ENCODE results near the gene IL10RA. TPM values are rescaled to one million over a fixed set of nuclear protein-coding genes. Genes with fewer than 3 reads are reported as not detected.

IL10RA gene
- total RNA-seq, 1 experiment from 2014 or later: 1.7 TPM

DNA sequence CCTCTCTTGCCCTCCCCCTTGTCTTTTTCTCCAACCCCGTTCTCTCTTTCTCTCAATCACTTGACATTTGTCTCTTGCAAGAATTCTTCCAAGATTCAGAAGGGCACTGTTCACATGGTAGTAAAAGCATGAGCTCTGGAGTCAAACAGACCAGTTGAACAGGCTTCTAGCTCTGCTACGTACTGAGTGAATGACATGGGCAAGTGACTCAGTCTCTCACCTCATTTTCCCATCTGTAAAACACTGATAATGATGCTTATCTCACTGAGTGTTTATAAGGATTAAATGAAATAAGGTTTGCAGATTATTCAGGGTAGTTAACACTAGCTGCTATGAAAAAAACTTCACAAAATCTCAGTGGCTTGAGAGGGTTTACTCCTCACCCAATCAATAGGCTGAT, 5.9 kb upstream of the IL10RA start:
- TF ChIP-seq ZFX (IDR thresholded peaks at IDR 0.05) (no peak), FOSL1 (IDR thresholded peaks at IDR 0.05; ENCODE audit: low read depth) (no peak), ZNF274 (IDR thresholded peaks at IDR 0.05; ENCODE audit: low read depth, low read length) (no peak), JUND (IDR thresholded peaks at IDR 0.05) (no peak), EGR1 (IDR thresholded peaks at IDR 0.05; ENCODE audit: low read depth) (no peak), YY1 (IDR thresholded peaks at IDR 0.05; ENCODE audit: extremely low read depth, insufficient replicate concordance, low read depth, low read length) (no peak), SP1 (IDR thresholded peaks at IDR 0.05; ENCODE audit: low read depth) (no peak)
- TF ChIP-seq, protein P1, sequence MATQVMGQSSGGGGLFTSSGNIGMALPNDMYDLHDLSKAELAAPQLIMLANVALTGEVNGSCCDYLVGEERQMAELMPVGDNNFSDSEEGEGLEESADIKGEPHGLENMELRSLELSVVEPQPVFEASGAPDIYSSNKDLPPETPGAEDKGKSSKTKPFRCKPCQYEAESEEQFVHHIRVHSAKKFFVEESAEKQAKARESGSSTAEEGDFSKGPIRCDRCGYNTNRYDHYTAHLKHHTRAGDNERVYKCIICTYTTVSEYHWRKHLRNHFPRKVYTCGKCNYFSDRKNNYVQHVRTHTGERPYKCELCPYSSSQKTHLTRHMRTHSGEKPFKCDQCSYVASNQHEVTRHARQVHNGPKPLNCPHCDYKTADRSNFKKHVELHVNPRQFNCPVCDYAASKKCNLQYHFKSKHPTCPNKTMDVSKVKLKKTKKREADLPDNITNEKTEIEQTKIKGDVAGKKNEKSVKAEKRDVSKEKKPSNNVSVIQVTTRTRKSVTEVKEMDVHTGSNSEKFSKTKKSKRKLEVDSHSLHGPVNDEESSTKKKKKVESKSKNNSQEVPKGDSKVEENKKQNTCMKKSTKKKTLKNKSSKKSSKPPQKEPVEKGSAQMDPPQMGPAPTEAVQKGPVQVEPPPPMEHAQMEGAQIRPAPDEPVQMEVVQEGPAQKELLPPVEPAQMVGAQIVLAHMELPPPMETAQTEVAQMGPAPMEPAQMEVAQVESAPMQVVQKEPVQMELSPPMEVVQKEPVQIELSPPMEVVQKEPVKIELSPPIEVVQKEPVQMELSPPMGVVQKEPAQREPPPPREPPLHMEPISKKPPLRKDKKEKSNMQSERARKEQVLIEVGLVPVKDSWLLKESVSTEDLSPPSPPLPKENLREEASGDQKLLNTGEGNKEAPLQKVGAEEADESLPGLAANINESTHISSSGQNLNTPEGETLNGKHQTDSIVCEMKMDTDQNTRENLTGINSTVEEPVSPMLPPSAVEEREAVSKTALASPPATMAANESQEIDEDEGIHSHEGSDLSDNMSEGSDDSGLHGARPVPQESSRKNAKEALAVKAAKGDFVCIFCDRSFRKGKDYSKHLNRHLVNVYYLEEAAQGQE (IDR thresholded peaks at IDR 0.05; ENCODE audit: low read depth): no peak
- TF ChIP-seq, protein P2, sequence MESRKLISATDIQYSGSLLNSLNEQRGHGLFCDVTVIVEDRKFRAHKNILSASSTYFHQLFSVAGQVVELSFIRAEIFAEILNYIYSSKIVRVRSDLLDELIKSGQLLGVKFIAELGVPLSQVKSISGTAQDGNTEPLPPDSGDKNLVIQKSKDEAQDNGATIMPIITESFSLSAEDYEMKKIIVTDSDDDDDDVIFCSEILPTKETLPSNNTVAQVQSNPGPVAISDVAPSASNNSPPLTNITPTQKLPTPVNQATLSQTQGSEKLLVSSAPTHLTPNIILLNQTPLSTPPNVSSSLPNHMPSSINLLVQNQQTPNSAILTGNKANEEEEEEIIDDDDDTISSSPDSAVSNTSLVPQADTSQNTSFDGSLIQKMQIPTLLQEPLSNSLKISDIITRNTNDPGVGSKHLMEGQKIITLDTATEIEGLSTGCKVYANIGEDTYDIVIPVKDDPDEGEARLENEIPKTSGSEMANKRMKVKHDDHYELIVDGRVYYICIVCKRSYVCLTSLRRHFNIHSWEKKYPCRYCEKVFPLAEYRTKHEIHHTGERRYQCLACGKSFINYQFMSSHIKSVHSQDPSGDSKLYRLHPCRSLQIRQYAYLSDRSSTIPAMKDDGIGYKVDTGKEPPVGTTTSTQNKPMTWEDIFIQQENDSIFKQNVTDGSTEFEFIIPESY (IDR thresholded peaks at IDR 0.05; ENCODE audit: extremely low read depth, insufficient replicate concordance, low read length): no peak
- TF ChIP-seq, protein P3, sequence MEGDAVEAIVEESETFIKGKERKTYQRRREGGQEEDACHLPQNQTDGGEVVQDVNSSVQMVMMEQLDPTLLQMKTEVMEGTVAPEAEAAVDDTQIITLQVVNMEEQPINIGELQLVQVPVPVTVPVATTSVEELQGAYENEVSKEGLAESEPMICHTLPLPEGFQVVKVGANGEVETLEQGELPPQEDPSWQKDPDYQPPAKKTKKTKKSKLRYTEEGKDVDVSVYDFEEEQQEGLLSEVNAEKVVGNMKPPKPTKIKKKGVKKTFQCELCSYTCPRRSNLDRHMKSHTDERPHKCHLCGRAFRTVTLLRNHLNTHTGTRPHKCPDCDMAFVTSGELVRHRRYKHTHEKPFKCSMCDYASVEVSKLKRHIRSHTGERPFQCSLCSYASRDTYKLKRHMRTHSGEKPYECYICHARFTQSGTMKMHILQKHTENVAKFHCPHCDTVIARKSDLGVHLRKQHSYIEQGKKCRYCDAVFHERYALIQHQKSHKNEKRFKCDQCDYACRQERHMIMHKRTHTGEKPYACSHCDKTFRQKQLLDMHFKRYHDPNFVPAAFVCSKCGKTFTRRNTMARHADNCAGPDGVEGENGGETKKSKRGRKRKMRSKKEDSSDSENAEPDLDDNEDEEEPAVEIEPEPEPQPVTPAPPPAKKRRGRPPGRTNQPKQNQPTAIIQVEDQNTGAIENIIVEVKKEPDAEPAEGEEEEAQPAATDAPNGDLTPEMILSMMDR (IDR thresholded peaks at IDR 0.05 in 2 of 3, conservative IDR thresholded peaks at IDR 0.05 in 1 of 3; ENCODE audit: borderline replicate concordance in 1 of 3, insufficient read depth in 1 of 3, low read depth in 2 of 3, low read length in 2 of 3): no peak
- Histone ChIP-seq H3K27me3 (ENCODE audit: insufficient read depth, low read length) (0 out of 2 replicates have a peak, but pooled peaks cover 5% of the 10 kb centered on the region), H4K20me1 (ENCODE audit: insufficient read depth) (no peaks in the 10 kb centered on the region), H3K4me1 (ENCODE audit: control insufficient read depth in 1 of 2, insufficient read depth in 2 of 2, low read length in 2 of 2) (no peaks in the 10 kb centered on the region), H2AFZ (ENCODE audit: low read depth, low read length, poor library complexity, severe bottlenecking) (no peak overlapping the region), H3K4me3 (replicated peaks in 1 of 2; ENCODE audit: low read depth in 1 of 2, low read length in 2 of 2) (no peak overlapping the region), H3K9ac (ENCODE audit: low read length) (no peak overlapping the region), H3K9me2 (ENCODE audit: insufficient read depth) (no peaks in the 10 kb centered on the region), H3K27ac (ENCODE audit: low read depth, low read length) (no peak overlapping the region), H3K36me3 (ENCODE audit: control insufficient read depth in 1 of 2, insufficient read depth in 2 of 2, low read length in 2 of 2) (no peaks in the 10 kb centered on the region), H3K9me3 (ENCODE audit: control insufficient read depth in 1 of 2, insufficient read depth in 1 of 2, low read depth in 1 of 2, low read length in 2 of 2) (no peaks in the 10 kb centered on the region), H3K4me2 (ENCODE audit: low read length) (no peak overlapping the region), H3K79me2 (ENCODE audit: insufficient read depth, low read length) (no peaks in the 10 kb centered on the region)
- POLR2A ChIA-PET: no interaction called here
- CTCF ChIA-PET: no interaction called here
- no TSS peak for BruUV-seq (replicated peaks)
- RAD21 ChIA-PET (ENCODE audit: low non-redundant PET in 1 of 2, low total read pairs in 2 of 2, uncharacterized antibody in 2 of 2, unreplicated experiment in 2 of 2): no interaction called here
- intact Hi-C loops (cut with micrococcal nuclease): no loop called here
- no peak for ATAC-seq
- DNase-seq (ENCODE audit: low read depth, low spot score): no peak

All from HCT116 (cell line).